Uterus (tissue), 2 donors: ENCODE results near the gene HIVEP1.
"Not testable (repeated sequence)": the region's sequence is repeated elsewhere in the genome, so short reads cannot be mapped to it uniquely, and the experiment has no call there.

Experiments used
- POLR2A ChIP-seq, 2 donors: fragments of 450-650 bp; IDR thresholded peaks; one replicate each; pipeline ENCODE4 v1.6.1; 2016; ENCODE audit warnings: antibody characterized with exemption in 2 of 2, mild to moderate bottlenecking in 1 of 2, moderate library complexity in 1 of 2
- TF ChIP-seq, protein P1 (sequence below), 4 experiments: fragments of 200-600 bp in 2 of 4; fragments of 450-650 bp in 2 of 4; sonication (generic) in 2 of 4; IDR thresholded peaks; one replicate each; pipeline ENCODE4 v1.5.1; 2016 to 2019; ENCODE audit warnings: antibody characterized with exemption in 4 of 4, mild to moderate bottlenecking in 2 of 4, moderate library complexity in 1 of 4

- not testable (repeated sequence) for TF ChIP-seq POLR2A (IDR thresholded peaks at IDR 0.05)
- TF ChIP-seq, protein P1, sequence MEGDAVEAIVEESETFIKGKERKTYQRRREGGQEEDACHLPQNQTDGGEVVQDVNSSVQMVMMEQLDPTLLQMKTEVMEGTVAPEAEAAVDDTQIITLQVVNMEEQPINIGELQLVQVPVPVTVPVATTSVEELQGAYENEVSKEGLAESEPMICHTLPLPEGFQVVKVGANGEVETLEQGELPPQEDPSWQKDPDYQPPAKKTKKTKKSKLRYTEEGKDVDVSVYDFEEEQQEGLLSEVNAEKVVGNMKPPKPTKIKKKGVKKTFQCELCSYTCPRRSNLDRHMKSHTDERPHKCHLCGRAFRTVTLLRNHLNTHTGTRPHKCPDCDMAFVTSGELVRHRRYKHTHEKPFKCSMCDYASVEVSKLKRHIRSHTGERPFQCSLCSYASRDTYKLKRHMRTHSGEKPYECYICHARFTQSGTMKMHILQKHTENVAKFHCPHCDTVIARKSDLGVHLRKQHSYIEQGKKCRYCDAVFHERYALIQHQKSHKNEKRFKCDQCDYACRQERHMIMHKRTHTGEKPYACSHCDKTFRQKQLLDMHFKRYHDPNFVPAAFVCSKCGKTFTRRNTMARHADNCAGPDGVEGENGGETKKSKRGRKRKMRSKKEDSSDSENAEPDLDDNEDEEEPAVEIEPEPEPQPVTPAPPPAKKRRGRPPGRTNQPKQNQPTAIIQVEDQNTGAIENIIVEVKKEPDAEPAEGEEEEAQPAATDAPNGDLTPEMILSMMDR (IDR thresholded peaks at IDR 0.05), result not testable (repeated sequence)
Observed at GRCh38 chr6:12108376-12108775, 96.3 kb downstream of the HIVEP1 start.
